HG02884 (cell line): ENCODE results near the gene POMC.
"Not testable (repeated sequence)": the region's sequence is repeated elsewhere in the genome, so short reads cannot be mapped to it uniquely, and the experiment has no call there.

ENCODE experiments used
- ATAC-seq: cut with Tn5 transposase; IDR thresholded peaks from one replicate; pipeline ENCODE4 v1.9.1; 2021; ENCODE audit warnings: mild to moderate bottlenecking, moderate library complexity; ENCODE audit not compliant: unreplicated experiment

The POMC gene

DNA sequence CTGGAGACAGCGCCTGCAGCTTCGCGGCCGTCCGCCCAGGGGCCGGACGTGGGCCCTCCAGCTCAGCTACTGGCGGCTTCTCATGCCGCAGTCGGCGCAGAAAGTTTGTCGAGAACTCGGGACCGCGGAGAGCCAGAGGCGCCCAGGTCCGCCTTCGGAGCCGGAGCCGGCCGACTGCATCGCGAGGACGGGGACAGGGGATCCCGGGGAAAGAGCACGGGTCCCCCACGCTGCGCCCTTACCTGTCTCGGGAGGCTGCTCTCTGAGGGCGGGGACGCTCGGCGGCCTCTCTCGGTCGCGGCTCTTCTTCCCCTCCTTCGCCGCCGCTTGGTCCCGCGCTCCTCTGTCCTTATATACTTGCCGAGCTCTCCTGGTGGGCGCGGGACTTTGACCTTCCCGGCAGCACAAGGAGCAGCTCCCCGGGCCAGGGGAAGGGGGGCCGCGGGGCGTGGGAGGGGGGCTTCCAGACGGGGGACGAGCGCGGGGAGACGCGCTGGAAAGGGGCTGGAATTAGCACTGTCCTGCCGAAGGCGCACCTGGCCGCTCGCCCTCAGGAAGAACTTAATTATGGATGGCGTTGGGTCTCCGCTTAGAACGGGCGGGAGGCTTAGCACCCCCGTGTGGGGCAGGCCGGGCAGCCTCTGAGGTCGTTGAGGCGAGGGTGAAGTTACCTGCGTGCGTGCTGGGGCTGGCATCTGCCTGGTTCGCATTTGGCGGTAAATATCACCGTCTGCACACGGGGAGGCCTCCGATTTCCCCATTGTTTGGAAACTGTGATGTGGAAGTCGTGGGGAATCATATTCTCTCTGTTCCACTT is at the start of gene POMC:
POMC (minus strand) TSS at position 325 of the 817 bp plus-strand sequence. CDS start 3,808 bp downstream, outside the sequence.
- no peak for ATAC-seq

DNA sequence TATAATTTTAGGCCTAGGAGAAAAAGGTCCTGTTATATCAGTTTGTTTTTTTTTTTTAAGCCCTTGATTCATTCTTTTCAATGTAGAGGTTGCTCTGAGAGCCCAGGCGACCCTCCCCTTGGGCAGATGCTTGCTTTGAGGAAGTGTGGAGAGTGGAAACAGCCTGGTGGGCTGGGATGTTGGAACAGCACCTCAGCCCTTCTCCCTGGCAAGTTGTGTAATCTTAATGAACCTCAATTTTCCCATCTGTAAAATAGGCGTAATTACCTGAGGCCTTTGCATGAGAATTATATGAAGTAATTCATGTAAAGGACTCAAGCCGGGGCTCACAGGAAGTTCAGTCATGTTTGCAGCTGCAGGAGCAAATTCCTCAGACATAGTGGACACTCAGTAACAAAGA is 49.7 kb upstream of the POMC start:
- no peak for ATAC-seq

DNA sequence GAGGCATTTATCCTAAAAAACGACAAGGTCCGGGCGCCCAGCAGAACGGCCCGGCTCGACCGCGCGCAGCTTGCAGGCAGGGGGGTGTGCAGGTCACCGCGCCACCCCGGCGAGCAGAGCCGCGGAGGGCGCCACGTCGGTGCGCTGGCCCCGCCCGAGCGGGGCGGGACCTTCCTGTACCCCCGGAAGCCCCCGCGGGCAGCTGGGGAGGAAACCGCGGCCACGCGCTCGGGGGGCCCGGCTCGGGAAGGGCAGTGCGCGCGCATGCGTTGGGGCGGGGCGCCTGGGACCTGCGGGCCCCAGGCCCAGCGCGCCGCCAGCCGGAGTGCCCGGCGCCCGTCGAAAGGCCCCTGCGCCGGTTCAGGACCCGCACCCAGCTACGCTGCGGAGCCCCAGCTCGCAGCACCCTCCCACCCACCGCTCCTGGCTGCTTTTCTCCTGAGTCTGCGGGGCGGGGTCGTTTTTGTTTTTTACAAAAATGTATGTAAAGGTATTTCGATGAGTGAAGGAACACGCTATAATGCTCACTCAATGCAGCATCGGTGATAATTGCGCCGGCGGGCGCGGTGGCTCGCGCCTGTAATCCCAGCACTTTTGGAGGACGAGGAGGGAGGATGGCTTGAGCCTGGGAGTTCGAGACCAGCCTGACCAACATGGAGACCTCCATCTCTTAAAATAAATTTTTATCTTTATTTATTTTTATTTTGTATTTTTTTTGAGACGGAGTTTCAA is 47.7 kb upstream of the POMC start:
- ATAC-seq = peak; percentile 75

DNA sequence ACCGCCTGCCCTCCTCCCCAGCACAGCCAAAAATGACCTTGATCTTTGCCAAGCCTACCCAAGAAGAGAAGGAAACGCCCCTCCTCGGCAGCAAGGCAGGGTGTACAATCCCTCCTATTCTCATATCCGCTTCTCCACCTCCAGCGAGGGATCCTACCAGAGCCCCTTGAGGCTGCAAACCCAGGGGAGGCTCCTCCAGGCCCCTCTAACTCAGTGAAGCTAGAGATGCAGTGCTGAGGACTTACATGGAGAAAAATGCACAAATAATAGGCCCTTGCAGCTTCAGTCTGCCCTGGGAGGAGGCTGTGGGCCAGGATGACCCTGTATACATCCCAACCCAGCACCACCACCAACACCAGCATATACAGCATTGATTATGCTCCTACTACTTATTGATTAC is 46.9 kb upstream of the POMC start:
- ATAC-seq = no peak

DNA sequence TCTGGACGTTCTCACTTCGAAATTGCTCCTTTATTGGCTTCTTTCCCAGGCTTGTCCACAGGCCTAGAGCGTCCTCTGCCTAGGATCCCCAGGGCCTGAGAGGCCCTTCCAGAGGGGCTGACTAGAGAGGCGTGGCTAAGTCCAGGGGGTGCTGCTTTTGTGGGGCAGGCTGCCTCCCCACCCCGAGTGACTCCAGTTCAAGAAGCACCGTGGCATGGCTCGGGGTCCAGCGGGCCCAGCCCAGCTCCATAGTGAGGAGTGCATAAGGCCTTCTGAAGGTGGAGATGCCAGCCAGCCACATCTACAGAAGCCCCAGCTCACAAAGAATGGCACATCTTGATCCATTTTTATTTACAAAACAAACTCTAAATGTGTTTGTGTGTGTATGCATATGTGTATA is 44.8 kb upstream of the POMC start:
- ATAC-seq = no peak

DNA sequence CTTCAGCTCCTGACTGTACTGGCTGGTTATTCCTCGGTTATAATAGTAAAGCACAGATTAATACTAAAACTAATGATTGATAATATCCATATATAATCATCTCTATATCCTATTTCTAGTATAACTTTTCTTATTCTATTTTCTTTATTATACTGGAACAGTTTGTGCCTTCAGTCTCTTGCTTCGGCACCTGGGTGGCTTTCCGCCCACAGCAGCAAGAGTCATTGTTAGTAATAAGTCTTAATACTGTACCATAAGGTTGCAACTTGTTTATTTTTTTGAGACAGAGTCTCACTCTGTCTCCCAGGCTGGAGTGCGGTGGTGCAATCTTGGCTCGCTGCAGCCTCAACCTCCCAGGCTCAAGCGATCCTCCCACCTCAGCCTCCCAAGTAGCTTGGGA is 42.5 kb upstream of the POMC start:
- not testable (repeated sequence) for ATAC-seq

DNA sequence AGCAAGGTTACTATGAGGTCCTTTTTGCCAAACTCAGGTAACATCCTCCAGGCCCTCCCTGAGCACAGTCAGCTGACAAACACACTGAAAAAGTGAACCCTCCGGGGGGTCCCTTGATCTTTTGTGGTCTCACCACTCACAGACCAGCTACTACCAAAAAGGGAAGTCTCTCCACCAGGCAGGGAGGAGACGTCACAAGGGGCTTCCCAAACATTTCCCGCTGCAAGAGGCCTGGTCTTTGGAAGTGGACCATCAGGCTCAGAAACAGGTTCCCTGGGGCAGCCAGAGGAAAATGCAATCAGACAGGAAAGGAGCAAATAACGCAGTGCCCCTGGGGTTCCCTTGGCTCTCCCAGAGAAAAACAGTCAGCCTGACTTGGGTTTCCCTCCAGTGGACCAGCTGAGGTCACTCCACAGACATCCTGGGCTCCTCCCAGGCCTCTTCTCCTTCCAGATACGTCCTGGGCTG is 38.7 kb upstream of the POMC start:
- ATAC-seq = no peak

DNA sequence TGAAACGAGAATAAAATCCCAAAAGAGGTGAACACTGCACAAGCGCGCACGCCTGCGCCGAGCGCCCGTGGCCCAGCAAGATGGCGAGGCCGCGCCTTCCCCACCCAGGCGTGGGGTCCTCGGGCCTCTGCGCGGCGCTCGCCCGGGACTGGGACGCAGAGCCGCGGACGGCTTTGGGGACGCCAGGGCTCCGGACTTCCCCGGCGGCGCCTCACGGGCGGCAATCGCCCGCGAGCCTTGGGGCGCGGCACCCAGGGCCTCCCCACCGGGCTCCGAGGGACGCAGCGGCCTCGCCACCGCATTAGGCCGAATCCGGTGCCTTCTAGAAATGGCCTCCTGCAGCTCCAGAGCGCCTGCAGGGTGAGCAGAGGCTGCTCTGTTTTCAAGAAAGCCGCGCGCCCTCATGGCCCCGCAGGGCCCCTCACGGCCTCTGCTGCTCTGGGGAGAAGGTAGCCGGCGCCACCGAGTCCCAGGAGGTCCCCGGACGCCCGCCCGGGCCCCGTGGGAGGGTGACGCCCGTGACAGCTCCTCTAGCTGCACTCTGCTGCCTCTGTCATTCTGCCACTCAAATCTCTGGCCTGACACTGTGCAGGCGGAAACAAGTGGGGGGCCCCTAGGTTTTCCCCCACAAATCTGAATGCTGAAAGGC is 35.9 kb upstream of the POMC start:
- ATAC-seq = no peak

DNA sequence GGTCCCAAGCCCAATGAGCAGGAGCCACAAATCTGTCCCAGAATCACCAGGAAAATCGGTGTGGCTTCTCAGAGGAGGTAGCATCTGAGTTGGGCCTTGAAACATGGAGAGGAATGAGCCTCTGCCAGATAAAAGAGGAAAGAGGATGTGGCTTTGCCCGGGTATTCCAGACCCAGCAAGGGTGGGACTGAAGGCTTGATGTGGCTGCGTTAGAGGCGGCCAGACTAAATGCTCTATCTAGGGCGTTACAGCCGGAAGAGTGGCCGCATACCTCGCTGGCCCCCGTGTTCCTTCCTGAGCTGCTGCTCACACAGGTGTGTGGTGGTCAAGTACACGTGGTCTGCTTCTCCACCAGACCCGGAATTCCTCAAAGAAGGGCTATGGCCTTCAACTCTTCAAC is 33.9 kb upstream of the POMC start:
- no peak for ATAC-seq

DNA sequence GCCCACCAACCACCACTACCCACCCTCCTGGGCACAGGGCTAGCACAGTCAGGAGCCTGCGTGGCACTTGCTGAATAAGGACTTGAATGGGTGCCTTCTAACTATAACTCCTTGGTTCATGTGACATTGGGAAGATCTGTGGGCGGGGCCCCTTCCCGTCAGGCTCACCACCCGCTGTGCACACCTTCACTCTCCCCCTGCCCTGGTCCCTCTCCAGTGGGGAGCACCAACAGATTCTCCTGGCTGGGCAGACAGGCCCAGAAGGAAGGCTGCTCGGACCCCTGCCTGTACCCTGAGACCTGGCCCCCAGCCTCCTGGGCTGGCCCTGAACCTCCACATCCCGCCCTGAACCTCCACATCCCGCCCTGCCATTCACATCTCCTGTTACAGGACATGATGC is 33.4 kb upstream of the POMC start:
- no peak for ATAC-seq

DNA sequence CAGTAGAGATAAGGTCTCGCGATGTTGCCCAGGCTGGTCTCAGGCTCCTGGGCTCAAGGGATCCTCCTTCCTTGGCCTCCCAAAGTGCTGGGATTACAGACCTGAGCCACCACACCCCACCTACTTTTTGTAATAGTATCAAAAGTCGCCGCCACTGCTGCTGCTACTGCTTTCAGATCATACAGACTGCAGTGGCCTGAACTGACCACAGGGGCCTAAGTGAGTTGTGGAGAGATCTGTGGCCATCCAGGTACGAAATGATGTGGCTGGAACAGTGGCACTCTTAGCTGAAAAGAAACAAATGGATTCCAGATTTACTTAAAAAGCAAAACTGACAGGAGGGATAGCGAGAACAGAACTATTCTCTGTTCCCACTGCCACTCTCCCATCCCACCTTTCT is 32.9 kb upstream of the POMC start:
- ATAC-seq = no peak

DNA sequence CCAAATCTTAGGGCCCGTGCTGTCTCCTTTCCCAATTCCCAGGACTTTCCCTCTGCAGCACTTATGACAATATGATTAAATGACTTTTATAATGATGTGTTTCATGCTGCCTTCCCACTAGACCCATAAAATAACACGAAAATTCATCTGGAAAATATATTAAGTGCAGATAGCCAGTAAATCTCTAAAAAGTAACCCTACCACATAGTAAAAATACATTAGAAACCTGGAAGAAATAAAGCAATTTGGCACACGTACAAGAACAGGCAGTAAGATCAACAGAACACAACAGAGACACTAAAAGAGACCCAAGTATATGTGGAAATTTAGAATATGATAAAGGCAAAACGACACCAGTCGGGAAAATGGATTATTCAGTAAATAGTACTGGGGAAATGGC is 30.2 kb upstream of the POMC start:
- no peak for ATAC-seq

DNA sequence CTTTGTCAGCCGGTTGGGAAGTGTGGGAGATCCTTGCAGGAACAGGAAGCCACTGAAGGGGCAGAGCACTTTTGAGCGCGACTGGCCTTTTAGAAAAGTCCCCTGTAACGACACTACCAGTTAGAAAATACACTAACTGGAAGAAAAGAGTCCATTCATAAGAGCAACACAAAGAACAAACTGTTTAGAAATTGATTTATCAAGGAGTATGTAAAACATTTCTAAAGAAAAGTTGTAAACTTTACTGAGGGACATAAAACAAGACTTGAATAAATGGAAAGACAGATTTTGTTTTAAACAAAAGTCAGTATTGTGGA is 29.8 kb upstream of the POMC start:
- no peak for ATAC-seq

DNA sequence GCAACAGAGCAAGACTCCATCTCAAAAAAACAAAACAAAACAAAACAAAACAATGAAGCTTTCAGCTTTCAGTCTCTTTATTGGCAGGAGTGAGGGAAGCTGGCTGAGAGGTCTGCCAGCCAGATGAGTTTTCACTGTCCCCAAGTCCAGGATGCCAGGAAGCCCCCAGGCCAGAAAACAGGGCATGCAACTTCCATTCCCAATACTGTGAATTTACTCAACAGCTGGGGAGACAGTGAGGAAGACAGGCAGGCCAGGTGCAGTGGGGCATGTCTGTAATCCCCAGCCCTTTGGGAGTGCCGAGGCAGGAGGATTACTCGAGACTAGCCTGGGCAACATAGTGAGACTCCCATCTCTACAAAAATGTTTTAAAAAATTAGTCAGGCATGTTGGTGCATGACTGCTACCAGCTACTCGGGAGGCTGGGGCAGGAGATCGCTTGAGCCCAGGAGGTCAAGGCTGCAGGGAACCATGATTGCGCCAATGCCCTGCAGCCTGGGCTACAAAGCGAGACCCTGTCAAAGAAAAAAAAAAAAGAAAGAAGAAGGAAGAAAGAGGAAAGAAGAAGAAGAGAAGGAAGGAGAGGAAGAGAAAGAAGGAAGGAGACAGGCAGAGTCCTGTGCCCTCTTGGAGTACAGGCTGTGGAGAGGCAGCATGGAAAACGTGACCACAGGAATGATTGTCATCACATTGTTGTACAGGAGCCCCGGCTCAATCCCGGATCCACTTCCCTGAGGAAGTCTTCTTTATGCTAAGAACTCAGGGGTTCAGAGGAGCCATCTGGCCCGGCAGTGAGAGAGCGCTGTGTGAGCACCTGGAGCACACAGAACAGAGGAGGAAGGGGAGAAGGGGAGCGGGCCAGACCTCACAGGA is 29.2 kb upstream of the POMC start:
- ATAC-seq = no peak

DNA sequence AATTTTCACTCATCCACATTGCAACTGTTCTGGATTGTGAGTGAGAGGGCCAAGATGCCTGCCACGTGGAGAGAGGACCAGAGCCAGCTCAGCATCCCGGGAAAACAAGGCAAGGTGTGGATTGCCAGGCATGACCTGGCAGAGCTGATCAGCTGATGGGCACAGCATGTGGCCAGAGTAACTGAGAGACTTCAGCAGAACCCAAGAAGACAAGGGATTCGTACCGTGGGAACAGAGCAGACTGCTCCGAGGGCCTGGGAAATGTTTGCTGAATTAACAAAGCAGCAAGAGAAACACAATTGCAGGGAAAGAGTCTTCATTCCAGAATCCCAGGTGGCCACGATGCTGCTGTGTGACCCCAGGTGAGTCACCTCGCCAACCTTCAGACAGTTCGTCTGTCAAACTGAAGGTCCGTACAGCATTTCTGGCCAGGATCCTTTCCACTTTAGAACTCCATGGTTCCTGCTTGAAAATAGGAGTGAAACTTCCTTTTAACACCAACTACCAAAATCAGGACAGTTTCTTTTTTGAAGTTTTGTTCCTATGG is 26.3 kb upstream of the POMC start:
- no peak for ATAC-seq

DNA sequence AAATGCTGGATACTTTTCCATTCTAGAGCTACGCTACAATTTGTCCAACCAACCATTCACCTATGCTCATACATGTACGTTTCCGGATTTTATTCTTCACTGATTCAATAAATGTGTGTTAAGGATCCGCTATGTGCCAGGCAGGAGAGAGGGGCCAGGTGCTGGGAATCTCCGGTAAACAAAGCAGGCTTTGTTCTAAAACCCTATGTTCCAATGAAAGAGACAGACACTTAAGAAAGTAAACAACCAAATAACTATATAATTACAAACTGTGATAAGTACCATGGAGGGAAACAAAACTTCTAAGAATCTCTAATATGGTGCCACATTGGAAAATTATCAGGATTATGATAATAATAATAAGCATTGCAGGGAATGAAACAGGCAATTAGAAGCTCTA is 22.2 kb upstream of the POMC start:
- ATAC-seq = no peak

DNA sequence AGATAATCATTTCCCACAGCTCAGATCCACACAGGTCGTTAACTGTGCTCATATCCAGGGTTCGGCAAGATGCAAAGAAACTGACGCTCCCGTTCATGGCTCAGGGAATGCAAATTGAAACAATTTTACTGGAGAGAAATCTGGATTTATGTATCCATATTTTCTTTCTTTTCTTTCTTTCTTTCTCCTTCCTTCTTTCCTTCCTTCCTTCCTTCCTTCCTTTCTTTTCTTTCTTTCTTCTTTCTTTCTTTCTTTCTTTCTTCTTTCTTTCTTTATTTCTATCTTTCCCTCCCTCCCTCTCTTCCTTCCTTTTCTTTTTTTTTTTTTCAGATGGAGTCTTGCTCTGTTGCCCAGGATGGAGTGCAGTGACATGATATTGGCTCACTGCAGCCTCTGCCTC is 20.0 kb upstream of the POMC start:
- ATAC-seq = no peak

DNA sequence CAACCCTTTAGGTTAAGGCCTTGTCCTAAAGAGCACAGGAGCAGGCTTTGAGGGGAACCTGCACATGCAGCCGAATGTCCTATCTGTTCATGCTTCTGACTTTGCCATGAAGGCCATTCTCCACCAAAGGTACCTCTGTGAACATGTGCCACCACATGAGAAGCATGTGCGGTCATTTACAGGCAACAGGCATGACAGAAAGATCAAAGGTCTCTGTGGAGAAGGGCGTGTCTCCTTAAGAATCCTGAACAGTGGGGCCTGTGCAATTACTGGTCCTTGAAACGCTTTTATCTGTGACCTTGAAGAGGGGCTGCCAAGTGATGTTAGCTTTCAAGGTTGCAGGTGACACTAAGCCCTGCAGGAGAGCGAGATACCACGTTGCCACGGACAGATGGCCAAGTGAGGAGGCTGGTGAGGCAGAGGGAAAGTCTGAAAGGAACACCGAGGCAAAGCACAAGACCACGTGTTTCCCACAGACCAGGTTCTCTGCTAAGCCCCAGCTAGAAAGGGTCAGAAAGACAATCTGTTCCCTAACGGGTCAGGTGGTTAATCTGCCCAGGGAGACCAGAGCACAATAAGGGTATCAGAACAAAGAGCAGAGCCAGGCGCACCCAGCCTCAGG is 19.5 kb upstream of the POMC start:
- ATAC-seq = no peak

DNA sequence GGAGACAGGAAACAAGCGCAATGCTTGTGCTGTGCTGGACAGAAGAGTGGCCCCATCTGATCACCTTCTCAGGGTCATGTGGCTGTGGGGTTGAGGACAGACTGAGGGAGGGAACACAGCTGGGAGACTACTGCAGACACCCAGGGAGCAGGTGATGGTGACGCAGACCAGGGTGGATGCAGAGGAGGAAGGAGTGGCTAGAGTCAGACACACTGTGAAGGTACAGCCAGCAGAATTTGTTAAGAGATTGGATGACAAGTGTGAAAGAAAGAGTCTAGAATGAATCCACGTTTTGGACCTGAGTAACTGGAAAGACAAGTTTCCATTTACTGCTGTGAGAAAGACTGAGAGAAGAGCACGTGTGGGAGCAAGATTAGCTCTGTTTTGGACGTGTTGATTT is 15.9 kb upstream of the POMC start:
- no peak for ATAC-seq

DNA sequence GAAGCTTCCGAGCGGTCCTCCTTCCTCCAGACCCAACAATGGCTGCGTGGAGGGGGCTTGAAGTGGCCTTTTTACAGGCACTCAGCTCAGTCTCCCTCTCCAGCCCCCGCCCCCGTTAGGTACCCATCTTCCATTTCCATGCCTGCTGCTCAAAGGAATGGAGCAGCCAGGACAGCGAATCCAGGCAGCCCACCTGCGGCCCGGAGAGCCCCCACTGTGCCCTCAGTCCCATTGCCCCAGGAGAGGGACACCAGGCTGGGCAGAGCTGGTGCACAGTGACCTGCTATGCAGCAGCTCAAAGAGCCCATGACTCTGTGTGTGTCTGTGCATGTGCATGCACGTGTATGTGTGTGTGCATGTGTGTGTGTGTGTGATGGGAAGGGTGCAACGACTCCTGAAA is 10.6 kb upstream of the POMC start:
- no peak for ATAC-seq
